Esophagus mucosa (tissue), 1 donor: ENCODE measurements around the gene EMP2. TPM values are rescaled to one million over a fixed set of nuclear protein-coding genes. Genes with fewer than 3 reads are reported as not detected.
"Not testable (repeated sequence)": the region's sequence is repeated elsewhere in the genome, so short reads cannot be mapped to it uniquely, and the experiment has no call there.

ENCODE experiments used
- ATAC-seq: fragments of 200-7000 bp; cut with Tn5 transposase; one replicate; pipeline ENCODE4 v1.9.1; 2020
- total RNA-seq: library from RNA; stranded (reverse); gene quantifications from one replicate; pipeline ENCODE4 v1.2.4, GENCODE V29; 2023
- donor health status: DM: yes; HTN: yes; CAD: no.

The EMP2 gene
- total RNA-seq, 1 donor from 2014 or later = 208 TPM

DNA sequence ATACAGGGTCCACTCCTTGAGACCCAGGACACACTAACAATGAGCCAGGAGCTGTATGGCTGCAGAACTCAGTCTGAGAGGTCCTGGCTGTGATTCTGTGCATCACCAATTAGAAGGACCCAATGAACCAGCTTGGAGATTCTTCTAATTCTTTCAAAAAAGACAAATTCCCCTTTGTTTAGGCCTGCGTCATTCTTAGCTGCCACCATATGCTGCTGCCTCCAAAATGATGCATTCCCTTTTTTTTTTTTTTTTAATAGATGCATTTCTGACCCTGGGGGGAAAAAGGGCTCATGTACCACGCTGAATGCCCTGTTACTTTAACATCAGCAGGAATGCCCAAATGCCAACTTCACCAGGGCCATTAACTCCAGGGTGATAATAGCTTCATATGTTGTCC is 28.5 kb downstream of the EMP2 start:
- no peak for ATAC-seq

DNA sequence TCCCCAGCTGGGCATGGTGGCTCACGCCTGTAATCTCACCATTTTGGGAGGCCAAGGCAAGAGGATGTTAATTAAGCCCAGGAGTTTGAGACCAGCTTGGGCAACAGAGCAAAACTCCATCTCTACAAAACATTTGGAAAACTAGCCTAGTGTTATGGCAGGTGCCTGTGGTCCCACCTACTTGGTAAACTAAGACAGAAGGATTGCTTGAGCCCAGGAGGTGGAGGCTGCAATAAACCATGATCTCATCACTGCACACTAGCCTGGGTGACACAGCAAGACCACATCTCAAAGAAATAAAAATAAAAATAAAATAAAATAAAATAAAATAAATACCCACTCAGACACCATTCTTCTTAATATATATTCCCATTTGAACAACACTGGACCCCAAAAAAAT is 32.0 kb downstream of the EMP2 start:
- ATAC-seq = no peak

DNA sequence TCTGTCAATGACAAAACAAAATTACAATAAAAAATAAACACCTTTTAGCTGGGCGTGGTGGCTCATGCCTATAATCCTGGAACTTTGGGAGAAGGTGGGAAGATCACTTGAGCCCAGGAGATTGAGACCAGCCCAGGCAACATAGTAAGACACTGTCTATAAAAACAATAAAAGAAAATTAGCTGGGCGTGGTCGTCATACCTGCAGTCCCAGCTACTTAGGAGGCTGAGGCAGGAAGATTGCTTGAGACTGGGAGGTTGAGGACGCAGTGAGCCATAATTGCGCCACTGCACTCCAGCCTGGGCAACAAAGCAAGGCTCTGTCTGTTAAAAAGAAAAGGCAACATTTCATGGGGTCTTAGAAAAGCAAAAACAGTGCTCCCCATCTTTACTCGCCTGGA is 32.7 kb downstream of the EMP2 start:
- no peak for ATAC-seq

DNA sequence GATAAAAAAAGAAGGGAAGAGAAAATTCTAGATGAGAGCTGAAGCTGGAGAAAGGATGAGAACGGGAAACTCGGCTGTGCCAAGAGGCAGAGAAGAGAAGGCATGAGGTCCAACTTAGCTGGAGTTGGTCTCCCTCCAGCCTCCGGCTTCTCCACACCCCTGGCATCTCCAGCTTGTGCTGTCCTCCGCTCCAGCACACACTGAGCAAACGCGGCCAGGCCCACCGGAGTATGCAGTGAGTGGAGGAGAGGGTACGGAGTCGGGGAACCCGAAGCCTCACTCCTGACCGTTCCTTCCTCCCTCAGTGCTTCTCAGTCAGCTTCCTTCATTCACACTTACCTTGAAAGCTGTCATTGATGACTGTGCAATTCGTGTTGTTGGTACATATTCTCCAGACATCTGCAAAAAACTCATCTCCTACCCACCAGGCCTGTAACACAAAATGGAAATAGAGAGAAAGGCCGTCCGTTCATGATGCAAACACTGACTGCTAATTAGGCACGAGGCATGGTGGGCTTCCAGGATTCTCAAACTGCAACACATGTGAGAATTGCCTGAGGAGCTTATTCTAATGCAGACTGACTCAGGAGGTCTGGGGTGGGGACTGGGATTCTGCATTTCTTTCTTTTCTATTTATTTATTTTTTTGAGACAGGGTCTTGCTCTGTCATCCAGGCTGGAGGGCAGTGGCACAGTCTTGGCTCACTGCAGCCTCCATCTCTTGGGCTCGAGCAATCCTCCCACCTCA is 37.0 kb downstream of the EMP2 start:
- ATAC-seq = no peak

DNA sequence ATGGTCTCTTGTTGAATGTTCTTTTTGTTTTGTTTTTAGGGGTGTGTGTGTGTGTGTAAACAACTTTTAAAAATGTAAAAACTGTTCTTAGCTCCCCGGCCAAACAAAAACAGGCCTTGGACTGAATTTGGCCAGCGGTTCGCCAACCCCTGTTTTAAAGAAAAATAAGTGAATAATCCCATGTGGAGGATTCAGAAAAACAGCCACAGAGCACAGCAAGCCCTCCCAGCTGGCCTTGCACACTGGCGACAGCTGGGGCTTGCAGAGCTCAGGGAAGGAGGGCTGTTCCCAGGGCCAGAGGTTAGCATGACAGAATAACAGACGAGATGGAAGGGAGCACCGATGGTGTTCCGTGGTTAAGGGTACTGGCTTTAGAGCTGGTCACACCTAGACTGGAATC is 39.0 kb downstream of the EMP2 start:
- no peak for ATAC-seq

DNA sequence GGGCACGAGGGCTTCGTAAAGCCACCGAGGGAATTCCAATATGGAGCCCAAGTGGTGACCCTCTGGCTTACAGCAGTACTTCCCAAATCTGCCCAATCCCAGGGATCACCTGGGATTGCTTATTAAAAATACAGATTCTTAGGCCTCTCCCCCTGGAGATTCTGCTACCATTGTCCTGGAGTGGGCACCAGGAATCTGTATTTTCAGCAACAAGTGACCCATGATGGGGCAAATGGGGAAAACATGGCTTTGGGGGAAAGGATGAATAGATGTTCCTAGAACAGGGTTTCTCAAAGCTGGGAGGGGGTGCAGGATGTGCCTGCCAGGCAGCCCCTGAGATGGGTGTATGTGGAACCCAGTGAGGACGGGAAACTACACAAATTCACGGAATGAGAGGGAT is 40.6 kb downstream of the EMP2 start:
- ATAC-seq = no peak

DNA sequence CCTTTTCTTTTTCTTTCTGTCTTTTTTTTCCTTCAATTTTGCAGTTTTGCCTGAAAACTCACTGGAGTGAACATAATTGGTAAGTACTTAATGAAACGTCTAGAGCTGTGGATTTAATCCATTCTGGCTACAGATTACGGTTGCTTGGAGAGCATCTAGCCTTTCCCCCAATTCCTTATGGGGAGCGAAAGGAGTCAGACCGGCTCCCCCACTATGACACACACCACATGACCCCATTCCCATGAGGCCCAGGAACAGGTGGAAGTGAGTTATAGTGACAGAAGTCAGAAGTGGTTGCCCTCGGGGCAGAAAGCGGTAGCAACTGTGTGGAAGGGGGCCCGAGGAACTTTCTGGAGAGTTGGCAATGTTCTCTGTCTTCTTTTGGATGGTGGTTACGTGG is 41.2 kb downstream of the EMP2 start:
- peak; percentile 52 for ATAC-seq

DNA sequence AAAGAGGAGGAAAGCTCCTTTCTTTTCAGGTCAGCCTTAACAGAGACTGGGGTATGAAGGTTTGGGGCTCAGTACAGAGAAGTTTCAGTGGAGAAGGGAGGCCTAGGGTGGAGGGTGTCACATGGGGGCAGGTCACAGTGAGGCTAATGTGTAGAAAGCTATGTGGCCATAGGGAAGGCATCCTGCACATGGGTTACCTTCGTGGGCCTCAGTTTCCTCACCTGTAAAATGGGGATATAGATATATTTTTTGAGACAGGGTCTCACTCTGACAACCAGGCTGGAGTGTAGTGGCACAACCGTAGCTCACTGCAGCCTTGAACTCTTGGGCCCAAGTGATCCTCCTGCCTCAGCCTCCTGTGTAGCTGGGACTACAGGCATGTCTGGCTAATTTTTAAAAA is 41.8 kb downstream of the EMP2 start:
- ATAC-seq = no peak

DNA sequence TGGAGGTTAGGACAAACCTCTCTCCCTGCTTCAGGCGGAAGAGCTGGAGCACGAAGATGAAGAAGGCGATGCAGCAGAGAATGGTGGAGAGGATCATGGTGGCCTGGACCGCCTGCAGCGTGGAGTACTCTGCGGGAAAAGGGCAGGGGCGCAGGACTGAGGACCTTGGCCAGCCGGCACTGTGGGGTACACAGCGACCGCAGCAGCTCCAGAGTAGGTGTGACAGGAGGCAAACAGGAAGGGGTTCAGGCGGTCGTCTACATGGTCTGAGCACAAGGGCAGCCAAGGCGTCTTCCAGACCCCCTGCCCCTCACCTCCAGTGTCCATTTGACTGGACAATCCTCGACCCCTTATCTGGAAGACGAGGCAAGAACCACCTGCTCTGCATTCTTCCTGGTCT is 42.5 kb downstream of the EMP2 start:
- no peak for ATAC-seq

DNA sequence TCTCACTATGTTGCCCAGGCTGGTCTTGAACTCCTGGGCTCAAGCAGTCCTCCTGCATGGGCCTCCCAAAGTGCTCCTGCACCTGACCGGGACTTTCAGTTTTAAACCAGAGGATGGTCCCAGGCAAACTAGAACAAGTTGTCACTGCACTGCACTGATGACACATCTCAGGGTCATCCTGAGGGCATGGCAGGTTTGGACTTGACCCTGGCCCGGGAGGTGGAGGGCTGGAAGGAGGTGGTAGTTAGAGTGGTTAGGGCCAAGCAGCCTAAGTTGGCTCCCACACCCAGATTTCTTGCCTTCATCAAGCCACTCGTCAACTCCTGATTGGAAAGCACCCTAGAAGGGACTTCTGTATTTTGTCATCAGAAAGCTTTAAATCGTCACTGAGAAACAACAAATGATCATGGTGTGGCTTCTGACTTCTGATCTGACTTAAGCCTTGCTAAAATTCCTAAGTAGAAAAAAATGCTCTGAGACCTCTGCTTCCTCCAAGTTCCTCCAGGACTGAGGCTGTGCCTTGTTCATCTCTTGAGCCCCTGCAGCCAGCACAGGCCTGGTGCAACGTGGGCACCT is 43.5 kb downstream of the EMP2 start:
- peak; percentile 86 for ATAC-seq

DNA sequence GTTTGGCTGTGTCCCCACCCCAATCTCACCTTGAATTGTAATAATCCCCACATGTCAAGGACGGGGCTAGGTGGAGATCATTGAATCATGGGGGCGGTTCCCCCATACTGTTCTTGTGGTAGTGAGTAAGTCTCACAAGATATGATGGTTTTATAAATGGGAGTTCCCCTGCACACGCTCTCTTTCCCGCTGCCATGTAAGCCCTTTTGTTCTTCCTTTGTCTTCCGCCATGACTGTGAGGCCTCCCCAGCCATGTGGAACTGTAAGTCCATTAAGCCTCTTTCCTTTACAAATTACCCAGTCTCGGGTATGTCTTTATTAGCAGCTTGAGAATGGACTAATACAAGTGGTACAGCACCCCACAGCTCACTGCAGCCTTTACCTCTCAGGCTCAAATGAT is 44.1 kb downstream of the EMP2 start:
- ATAC-seq = peak; percentile 58

DNA sequence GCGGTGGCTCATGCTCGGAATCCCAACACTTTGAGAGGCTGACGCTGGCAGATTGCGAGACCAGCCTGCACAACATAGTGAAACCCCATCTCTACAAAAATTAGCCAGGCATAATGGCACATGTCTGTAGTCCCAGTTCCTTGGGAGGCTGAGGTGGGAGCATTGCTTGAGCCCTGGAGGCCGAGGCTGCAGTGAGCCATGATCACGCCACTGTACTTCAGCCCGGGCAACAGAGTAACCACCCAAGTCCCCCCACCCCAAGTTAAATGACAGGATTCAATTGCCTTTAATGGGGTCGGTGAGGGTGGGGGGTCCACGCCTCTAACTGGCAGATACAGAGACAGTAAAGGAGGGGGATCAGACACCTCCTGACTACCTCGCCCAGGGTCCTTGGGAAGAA is 44.9 kb downstream of the EMP2 start:
- no peak for ATAC-seq

DNA sequence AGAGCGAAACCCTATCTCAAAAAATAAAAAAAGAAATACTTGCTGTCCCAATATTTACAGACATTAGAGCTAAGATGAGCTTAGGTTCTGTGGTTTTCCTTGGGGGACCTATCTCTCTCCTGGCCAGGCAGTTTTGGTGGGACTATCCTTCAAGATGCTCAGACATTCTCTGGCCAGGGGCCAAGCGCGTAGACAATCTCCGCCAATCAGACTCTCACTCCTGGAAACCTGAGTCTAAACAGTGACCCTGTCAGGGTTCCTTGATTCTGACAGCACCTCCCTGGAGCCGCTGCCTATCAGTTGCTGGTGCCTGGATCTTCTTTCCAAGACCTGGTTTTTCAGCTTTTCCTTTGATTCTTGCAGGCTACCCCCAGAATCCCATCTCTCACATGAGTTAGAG is 45.6 kb downstream of the EMP2 start:
- no peak for ATAC-seq

DNA sequence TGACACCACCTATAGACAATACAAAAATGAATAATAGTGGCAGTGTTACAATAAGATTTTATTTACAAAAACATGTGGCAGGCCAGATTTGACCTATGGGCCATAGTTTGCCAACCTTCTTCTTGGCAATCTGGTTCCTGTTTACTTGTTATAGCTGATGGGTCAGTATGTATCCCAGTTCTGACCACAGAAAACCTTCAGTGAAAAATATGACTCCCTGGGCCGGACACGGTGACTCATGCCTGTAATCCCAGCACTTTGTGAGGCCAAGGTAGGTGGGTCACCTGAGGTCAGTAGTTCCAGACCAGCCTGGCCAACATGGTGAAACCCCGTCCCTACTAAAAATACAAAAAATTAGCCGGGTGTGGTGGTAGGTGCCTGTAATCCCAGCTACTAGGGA is 46.8 kb downstream of the EMP2 start:
- not testable (repeated sequence) for ATAC-seq

DNA sequence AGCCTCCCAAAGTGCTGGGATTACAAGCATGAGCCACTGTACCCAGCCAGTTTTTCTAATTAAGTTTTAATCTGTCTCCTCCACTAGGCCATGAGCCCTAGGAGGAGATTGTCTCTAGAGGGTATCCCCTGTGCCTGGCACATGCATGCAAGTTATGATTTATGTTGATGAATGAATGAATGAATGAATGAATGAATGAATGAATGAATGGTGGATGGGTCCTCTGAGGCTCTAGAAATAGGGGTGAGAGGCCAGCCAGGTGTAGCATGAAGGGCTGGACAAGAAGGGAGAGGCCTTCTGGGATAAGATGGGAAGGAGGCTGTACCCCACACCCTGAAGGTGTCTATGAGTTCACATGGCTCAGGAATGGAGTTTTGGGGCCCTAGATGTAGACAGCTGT is 48.8 kb downstream of the EMP2 start:
- no peak for ATAC-seq

DNA sequence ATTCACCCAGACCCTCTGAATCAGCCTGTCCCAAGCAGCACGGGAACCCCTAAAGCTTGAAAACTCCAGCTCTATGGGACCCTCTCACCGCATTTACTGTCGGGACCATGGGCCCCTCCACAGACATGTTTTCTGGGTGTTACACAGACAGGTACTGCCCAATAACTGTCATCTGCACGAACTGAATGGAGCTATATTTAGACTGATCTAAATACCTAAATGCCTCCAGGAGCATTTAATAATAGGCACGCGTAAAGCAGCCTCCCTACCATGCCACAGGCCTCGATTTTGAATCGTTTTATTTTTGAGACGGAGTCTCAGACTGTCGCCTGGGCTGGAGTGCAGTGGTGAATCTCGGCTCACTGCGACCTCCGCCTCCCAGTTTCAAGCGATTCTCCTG is 49.7 kb downstream of the EMP2 start:
- ATAC-seq = no peak

DNA sequence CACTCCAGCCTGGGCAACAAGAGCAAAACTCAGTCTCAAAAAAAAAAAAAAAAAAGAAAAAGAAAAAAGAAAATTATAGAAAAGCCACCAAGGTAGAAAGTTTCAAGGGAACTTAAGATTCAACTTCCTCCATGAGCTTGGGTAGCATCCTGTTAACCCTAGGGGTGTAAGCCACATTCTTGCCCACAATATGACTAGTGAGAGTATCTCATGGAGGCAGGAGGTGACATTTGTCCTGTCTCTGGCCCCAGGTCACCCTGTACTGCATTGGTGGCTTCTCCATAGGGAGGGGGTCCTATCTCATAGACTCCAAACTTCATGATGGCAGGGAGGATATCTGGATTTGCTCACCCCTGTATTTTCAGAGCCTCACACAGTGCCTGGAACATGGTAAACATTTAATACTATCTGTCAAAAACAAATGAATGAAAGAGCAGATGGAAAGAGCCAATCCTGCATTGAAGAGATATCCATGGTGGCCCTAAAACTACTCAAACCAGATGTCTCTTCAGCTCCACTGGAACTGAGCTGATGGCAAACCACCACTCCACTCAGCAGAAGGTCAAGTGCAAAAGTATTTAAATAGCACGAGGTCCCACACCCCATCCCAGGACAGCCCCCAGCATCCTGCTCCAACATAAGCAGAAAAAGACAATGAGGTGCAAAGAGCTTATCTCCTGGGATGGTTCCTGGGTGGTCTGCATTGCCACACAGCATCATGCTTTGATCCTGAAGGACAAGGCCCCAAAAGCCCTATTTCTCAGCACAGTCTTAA is 50.3 kb downstream of the EMP2 start:
- ATAC-seq = peak; percentile 7

DNA sequence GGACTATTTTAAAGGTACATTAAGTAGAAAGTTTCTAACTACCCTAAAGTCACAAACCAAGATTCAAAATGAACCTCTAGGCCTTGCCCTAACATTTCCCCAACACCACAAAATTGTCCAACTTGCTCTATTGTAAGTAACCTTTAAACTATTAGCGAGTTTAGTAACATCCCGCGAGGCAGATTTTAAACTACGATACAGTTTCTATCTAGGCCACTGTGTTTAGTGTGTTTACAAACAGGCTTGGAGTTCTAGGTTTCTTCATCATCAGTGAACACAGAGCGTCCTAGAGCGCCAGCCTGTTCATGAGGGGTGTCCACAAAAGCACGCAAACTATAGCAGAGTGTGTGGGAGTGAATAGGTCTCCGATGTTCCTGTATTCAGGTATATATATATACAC is 51.8 kb downstream of the EMP2 start:
- no peak for ATAC-seq

DNA sequence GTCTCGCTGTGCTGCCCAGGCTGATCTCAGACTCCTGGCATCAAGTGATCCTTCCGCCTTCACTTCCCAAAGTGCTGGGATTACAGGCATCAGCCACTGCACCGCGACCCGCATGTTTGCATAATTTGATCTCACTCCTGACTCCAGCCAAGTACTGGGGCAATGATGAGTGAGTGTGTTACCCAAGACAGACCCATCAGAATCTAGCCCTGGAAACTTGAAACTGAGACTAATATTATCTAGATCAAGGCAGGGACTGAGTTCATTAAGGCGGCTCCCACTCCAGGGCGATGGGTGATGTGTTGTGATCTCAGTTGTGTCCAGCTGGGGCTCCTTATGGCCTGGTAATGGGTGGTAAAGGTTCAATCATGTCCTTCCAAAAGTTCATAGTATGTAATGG is 53.4 kb downstream of the EMP2 start:
- no peak for ATAC-seq

DNA sequence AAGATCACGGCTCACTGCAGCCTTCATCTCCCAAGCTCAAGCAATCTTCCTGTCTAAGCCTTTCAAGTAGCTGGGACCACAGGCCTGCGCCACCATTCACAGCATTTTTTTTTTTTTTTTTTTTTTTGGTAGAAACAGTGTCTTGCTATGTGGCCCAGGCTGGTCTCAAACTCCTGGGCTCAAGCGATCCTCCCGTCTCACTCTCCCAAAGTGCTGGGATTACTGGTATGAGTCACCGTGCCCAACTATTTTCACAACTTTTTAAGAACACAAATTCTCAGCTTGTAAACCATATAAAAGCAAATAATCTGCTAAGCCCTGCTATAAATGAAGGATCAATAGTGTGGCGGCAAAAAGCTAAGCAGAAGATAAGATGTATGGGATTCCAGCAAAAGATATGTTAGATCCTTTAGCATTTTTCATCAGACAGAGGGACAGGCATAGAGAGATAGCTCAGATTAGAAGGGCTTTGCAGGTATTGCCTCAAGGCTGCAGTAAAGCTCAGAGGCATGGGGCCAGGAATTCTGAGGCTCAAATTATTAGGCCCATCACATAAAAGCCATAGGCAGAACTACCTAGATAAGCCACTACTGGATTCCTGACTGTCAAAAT is 55.1 kb downstream of the EMP2 start:
- ATAC-seq = no peak

DNA sequence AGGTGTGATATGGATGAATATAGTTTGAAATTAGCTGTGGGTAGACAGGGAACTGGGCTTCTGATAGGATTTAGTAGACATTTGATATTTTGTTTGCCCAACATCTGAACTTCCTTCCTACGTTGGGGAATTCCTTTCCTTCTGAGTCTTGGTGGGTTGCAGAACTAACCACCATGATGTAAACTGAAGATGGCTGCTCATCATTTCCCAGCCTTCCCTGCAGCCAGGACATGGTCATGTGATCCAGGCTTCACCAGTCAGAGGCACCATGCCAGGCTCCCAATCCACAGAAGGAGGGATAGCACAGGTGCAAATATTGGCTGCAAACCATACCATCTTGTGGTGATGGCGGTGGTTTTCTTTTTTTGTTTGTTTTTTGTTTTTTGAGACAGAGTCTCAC is 57.4 kb downstream of the EMP2 start:
- ATAC-seq = no peak

DNA sequence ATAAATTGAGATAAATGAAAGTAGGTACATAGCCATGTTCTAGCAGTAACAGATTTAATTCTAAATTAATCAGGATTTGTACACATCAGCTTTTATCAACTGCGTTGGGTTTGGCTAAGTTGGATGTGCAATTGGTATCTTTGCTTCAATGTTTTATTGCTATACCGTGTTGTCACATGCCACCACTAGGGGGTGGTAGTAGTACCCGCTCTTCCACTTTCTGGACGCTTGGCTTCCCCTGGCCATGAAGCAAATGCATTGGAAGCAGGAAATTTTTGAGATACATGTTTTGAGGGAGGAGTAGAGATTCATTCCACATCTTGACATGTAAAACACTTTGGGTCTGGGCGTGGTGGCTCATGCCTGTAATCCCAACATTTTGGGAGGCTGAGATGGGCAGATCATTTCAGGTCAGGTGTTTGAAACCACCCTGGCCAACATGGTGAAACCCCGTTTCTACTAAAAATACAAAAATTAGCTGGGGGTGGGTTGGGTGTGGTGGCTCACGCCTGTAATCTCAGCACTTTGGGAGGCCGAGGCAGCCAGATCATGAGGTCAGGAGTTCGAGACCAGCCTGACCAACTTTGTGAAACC is 58.6 kb downstream of the EMP2 start:
- peak; percentile 80 for ATAC-seq
